Astrocyte of the spinal cord (primary cell): ENCODE measurements around the gene C14orf132.

Experiments used
- DNase-seq: peaks from one replicate; pipeline ENCODE4 v3.0.0; 2011; ENCODE audit warnings: low read depth, low spot score
- H3K4me3 ChIP-seq: 2 replicates; pipeline ENCODE4 v1.5.1; 2011; ENCODE audit warnings: low read depth, mild to moderate bottlenecking, low read length, moderate library complexity
- CTCF ChIP-seq: IDR thresholded peaks from 2 replicates; pipeline ENCODE4 v1.5.1; 2012; ENCODE audit warnings: low read depth, mild to moderate bottlenecking, low read length, inconsistent platforms
- in situ Hi-C: cut with HindIII; loops from 2 replicates; pipeline ENCODE4 v1.10.0; 2017; ENCODE audit warnings: low sequenced_read_pairs

Gene C14orf132

GRCh38 chr14:96050482-96050881, 11.3 kb downstream of the C14orf132 start:
- H3K4me3 ChIP-seq: no peak overlapping the region
- in situ Hi-C loops: no loop called here
- no peak for TF ChIP-seq CTCF
- DNase-seq: no peak

GRCh38 chr14:96051231-96051630, 12.1 kb downstream of the C14orf132 start:
- in situ Hi-C loops: no loop called here

GRCh38 chr14:96051642-96052540, 12.7 kb downstream of the C14orf132 start:
- in situ Hi-C loops: no loop called here
- no peak for DNase-seq
- no peak overlapping the region for H3K4me3 ChIP-seq
- peak; percentile 22 for TF ChIP-seq CTCF

More at GRCh38 chr14:96051231-96051630, 12.1 kb downstream of the C14orf132 start:
- TF ChIP-seq CTCF: no peak
- H3K4me3 ChIP-seq: no peak overlapping the region
- DNase-seq: no peak

GRCh38 chr14:96052541-96053247, 13.5 kb downstream of the C14orf132 start:
- no peak overlapping the region for H3K4me3 ChIP-seq
- TF ChIP-seq CTCF: peak; percentile 18
- in situ Hi-C loops: no loop called here
- no peak for DNase-seq

- TF ChIP-seq CTCF: no peak
- H3K4me3 ChIP-seq: no peak overlapping the region
- no peak for DNase-seq
- in situ Hi-C loops: no loop called here
These were observed 14.1 kb downstream of the C14orf132 start for GRCh38 chr14:96053248-96053599.

- DNase-seq: peak; percentile 99
- in situ Hi-C loops: no loop called here
- H3K4me3 ChIP-seq: no peak overlapping the region
- no peak for TF ChIP-seq CTCF
These were observed 14.6 kb downstream of the C14orf132 start for GRCh38 chr14:96053600-96054381.
